Gastroesophageal sphincter (tissue), 3 donors: Measurements from ENCODE around the gene RBM48.

Experiments
- POLR2A ChIP-seq, 2 donors: fragments of 450-650 bp; IDR thresholded peaks; one replicate each; pipeline ENCODE4 v1.6.1; 2017; ENCODE audit warnings: antibody characterized with exemption in 2 of 2, mild to moderate bottlenecking in 2 of 2, moderate library complexity in 1 of 2
- POLR2AphosphoS5 ChIP-seq: sonication (generic); formaldehyde crosslinking; IDR thresholded peaks from one replicate; pipeline ENCODE4 v1.6.1; 2017; ENCODE audit warnings: antibody characterized with exemption
- TF ChIP-seq, protein P1 (sequence below), 4 experiments: fragments of 200-600 bp in 2 of 4; fragments of 450-650 bp in 2 of 4; sonication (generic) in 1 of 4; IDR thresholded peaks; one replicate each; pipeline ENCODE4 v1.5.1; 2017 to 2019; ENCODE audit warnings: antibody characterized with exemption in 4 of 4, mild to moderate bottlenecking in 2 of 4, moderate library complexity in 2 of 4

DNA sequence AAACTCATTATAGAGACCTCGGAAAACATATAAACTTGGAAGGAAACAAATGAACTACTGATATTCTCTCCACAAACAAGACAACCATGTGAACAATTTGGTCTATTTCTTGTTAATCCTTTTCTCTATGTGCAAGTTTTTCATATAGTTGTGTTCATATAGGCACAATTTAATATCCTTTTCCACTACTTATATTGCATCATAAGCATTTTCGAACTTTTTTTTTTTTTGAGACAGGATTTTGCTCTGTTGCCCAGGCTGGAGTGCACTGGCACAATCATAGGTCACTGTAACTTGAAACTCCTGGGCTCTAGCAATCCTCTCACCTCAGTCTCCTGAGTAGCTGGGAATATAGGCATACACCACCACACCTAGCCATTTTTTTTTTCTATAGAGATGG lies 5.5 kb upstream of the RBM48 start:
- TF ChIP-seq, protein P1, sequence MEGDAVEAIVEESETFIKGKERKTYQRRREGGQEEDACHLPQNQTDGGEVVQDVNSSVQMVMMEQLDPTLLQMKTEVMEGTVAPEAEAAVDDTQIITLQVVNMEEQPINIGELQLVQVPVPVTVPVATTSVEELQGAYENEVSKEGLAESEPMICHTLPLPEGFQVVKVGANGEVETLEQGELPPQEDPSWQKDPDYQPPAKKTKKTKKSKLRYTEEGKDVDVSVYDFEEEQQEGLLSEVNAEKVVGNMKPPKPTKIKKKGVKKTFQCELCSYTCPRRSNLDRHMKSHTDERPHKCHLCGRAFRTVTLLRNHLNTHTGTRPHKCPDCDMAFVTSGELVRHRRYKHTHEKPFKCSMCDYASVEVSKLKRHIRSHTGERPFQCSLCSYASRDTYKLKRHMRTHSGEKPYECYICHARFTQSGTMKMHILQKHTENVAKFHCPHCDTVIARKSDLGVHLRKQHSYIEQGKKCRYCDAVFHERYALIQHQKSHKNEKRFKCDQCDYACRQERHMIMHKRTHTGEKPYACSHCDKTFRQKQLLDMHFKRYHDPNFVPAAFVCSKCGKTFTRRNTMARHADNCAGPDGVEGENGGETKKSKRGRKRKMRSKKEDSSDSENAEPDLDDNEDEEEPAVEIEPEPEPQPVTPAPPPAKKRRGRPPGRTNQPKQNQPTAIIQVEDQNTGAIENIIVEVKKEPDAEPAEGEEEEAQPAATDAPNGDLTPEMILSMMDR (IDR thresholded peaks at IDR 0.05), result no peak
- no peak for TF ChIP-seq POLR2A (IDR thresholded peaks at IDR 0.05)
- no peak for TF ChIP-seq POLR2AphosphoS5
